Uterus (tissue), 2 donors: Measurements from ENCODE around the gene COL28A1.

Experiments
- CTCF ChIP-seq, 4 experiments: fragments of 200-600 bp in 2 of 4; fragments of 450-650 bp in 2 of 4; sonication (generic) in 2 of 4; IDR thresholded peaks; one replicate each; pipeline ENCODE4 v1.5.1; 2016 to 2019; ENCODE audit warnings: antibody characterized with exemption in 4 of 4, mild to moderate bottlenecking in 2 of 4, moderate library complexity in 1 of 4
- POLR2A ChIP-seq, 2 donors: fragments of 450-650 bp; IDR thresholded peaks; one replicate each; pipeline ENCODE4 v1.6.1; 2016; ENCODE audit warnings: antibody characterized with exemption in 2 of 2, mild to moderate bottlenecking in 1 of 2, moderate library complexity in 1 of 2

GRCh38 chr7:7548407-7548806 is 12.7 kb upstream of the COL28A1 start:
- TF ChIP-seq POLR2A (IDR thresholded peaks at IDR 0.05), result no peak
- TF ChIP-seq CTCF (IDR thresholded peaks at IDR 0.05), result no peak
